WTC11 (cell line): ENCODE data around the gene NTN1.

ENCODE experiments used
- CREB1 ChIP-seq: sonication (generic); formaldehyde crosslinking; IDR thresholded peaks from 2 replicates; pipeline ENCODE4 v1.8.0; 2023; ENCODE audit warnings: mild to moderate bottlenecking, missing genetic modification reagents
- KAT7 ChIP-seq: sonication (generic); formaldehyde crosslinking; IDR thresholded peaks from 2 replicates; pipeline ENCODE4 v1.8.1; 2023; ENCODE audit warnings: missing genetic modification reagents, mild to moderate bottlenecking, borderline replicate concordance
- NR3C1 ChIP-seq: sonication (generic); formaldehyde crosslinking; conservative IDR thresholded peaks from 2 replicates; pipeline ENCODE4 v1.8.1; 2023; ENCODE audit warnings: low read depth, mild to moderate bottlenecking, missing genetic modification reagents
- OVOL2 ChIP-seq: fragments of 250-450 bp; sonication (Bioruptor Pico); IDR thresholded peaks from 2 replicates; pipeline ENCODE4 v1.9.0; 2021; ENCODE audit warnings: mild to moderate bottlenecking, borderline replicate concordance
- ZNF138 ChIP-seq: sonication (generic); formaldehyde crosslinking; conservative IDR thresholded peaks from 2 replicates; pipeline ENCODE4 v1.8.1; 2022; ENCODE audit warnings: mild to moderate bottlenecking, moderate library complexity, missing genetic modification reagents
- TF ChIP-seq, protein P1 (sequence below): fragments of 200-600 bp; IDR thresholded peaks from 2 replicates; pipeline ENCODE4 v1.8.0; 2022; ENCODE audit warnings: antibody characterized with exemption
- TF ChIP-seq, protein P2 (sequence below): sonication (generic); formaldehyde crosslinking; IDR thresholded peaks from 2 replicates; pipeline ENCODE4 v1.8.0; 2022; ENCODE audit warnings: mild to moderate bottlenecking, missing genetic modification reagents
- TF ChIP-seq, protein P3 (sequence below): fragments of 250-450 bp; sonication (Bioruptor Pico); IDR thresholded peaks from 2 replicates; pipeline ENCODE4 v1.9.0; 2021; ENCODE audit warnings: mild to moderate bottlenecking, borderline replicate concordance

DNA sequence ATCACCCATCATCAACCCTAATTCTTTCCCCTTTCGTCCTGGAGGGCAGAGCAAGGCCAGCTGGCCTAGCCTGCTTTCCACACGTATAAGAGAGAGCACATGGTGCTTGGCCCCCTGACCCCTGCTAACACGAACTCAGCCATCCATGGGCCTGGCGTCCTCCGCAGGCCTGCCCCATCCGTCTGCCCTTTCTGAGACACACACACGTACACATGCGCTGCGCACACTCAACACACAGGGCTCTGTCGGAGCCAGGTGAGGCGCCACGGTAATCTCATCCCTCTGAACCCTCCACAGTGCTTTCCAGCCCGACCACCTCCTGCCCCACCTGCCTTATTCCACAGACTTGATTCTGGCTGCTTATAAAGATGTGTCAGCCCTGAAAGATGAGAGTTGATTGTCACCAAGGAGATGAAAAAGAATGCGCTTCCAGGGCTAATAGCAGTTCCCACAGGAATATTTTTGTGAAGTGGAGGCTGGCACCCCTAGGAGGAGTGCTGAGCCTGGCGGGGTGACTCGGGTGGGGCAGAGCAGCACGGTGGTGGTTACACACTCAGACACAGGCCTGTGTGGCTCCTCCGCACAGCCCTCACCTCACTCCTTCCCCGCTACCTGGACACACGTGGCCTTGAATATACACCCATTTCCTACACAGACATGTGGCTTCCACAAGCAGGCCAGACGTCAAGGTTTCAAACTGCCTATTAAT lies 228.1 kb downstream of the NTN1 start:
- TF ChIP-seq, protein P1, sequence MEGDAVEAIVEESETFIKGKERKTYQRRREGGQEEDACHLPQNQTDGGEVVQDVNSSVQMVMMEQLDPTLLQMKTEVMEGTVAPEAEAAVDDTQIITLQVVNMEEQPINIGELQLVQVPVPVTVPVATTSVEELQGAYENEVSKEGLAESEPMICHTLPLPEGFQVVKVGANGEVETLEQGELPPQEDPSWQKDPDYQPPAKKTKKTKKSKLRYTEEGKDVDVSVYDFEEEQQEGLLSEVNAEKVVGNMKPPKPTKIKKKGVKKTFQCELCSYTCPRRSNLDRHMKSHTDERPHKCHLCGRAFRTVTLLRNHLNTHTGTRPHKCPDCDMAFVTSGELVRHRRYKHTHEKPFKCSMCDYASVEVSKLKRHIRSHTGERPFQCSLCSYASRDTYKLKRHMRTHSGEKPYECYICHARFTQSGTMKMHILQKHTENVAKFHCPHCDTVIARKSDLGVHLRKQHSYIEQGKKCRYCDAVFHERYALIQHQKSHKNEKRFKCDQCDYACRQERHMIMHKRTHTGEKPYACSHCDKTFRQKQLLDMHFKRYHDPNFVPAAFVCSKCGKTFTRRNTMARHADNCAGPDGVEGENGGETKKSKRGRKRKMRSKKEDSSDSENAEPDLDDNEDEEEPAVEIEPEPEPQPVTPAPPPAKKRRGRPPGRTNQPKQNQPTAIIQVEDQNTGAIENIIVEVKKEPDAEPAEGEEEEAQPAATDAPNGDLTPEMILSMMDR, result no peak
- TF ChIP-seq NR3C1 (no peak), ZNF138 (CRISPR knock-in tag) (no peak), OVOL2 (CRISPR knock-in tag) (no peak), KAT7 (no peak), CREB1 (CRISPR knock-in tag) (no peak)
- TF ChIP-seq, protein P2, sequence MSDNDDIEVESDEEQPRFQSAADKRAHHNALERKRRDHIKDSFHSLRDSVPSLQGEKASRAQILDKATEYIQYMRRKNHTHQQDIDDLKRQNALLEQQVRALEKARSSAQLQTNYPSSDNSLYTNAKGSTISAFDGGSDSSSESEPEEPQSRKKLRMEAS (CRISPR knock-in tag), result no peak
- TF ChIP-seq, protein P3, sequence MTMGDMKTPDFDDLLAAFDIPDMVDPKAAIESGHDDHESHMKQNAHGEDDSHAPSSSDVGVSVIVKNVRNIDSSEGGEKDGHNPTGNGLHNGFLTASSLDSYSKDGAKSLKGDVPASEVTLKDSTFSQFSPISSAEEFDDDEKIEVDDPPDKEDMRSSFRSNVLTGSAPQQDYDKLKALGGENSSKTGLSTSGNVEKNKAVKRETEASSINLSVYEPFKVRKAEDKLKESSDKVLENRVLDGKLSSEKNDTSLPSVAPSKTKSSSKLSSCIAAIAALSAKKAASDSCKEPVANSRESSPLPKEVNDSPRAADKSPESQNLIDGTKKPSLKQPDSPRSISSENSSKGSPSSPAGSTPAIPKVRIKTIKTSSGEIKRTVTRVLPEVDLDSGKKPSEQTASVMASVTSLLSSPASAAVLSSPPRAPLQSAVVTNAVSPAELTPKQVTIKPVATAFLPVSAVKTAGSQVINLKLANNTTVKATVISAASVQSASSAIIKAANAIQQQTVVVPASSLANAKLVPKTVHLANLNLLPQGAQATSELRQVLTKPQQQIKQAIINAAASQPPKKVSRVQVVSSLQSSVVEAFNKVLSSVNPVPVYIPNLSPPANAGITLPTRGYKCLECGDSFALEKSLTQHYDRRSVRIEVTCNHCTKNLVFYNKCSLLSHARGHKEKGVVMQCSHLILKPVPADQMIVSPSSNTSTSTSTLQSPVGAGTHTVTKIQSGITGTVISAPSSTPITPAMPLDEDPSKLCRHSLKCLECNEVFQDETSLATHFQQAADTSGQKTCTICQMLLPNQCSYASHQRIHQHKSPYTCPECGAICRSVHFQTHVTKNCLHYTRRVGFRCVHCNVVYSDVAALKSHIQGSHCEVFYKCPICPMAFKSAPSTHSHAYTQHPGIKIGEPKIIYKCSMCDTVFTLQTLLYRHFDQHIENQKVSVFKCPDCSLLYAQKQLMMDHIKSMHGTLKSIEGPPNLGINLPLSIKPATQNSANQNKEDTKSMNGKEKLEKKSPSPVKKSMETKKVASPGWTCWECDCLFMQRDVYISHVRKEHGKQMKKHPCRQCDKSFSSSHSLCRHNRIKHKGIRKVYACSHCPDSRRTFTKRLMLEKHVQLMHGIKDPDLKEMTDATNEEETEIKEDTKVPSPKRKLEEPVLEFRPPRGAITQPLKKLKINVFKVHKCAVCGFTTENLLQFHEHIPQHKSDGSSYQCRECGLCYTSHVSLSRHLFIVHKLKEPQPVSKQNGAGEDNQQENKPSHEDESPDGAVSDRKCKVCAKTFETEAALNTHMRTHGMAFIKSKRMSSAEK (CRISPR knock-in tag), result no peak
